ENCODE data around the gene CHST15. TPM values are rescaled to one million over a fixed set of nuclear protein-coding genes. Genes with fewer than 3 reads are reported as not detected.

CHST15 gene
- total RNA-seq, 1 experiment from 2014 or later = 26.7 TPM

GRCh38 chr10:124131172-124131571, 37.8 kb upstream of the CHST15 start:
- H3K4me3 Mint-ChIP-seq (ENCODE audit: unreplicated experiment) = no peak overlapping the region
- no peak for DNase-seq
- no peaks in the 10 kb centered on the region for H3K9me3 Mint-ChIP-seq (ENCODE audit: unreplicated experiment)
- no peak overlapping the region for H3K4me3 ChIP-seq (ENCODE audit: low read depth, low read length)
- no TSS peak for BruUV-seq (replicated peaks)
- no peaks in the 10 kb centered on the region for H3K27me3 ChIP-seq (replicated peaks; ENCODE audit: control insufficient read depth, insufficient read depth, low read length)
- no peaks in the 10 kb centered on the region for H3K4me1 ChIP-seq
- no peak for TF ChIP-seq CTCF (IDR thresholded peaks at IDR 0.05; ENCODE audit: insufficient read depth in 1 of 2, low read depth in 1 of 2, low read length in 1 of 2, severe bottlenecking in 1 of 2, unreplicated experiment in 1 of 2)
- H3K9me3 ChIP-seq = no peaks in the 10 kb centered on the region
- H3K36me3 ChIP-seq (ENCODE audit: control insufficient read depth, insufficient read depth, low read length) = no peaks in the 10 kb centered on the region
- intact Hi-C loops (cut with micrococcal nuclease; ENCODE audit: unreplicated experiment) = no loop called here
- no peaks in the 10 kb centered on the region for H3K36me3 Mint-ChIP-seq (ENCODE audit: insufficient read depth, unreplicated experiment)
- no peaks in the 10 kb centered on the region for H3K4me1 Mint-ChIP-seq (ENCODE audit: low read depth, unreplicated experiment)
- POLR2A ChIA-PET = no interaction called here
- no peaks in the 10 kb centered on the region for H3K27me3 Mint-ChIP-seq (ENCODE audit: insufficient read depth, unreplicated experiment)
- H3K27ac Mint-ChIP-seq (ENCODE audit: unreplicated experiment) = no peak overlapping the region
- CTCF ChIA-PET = interaction anchor here (1.1 kb wide), 1 partner anchor 136 kb away, joined by 3 read pairs; no protein-coding TSS in a partner anchor

GRCh38 chr10:124130198-124130900, 37.0 kb upstream of the CHST15 start:
- Mint-ChIP-seq H3K9me3 (ENCODE audit: unreplicated experiment) (no peaks in the 10 kb centered on the region), H3K27me3 (ENCODE audit: insufficient read depth, unreplicated experiment) (no peaks in the 10 kb centered on the region), H3K36me3 (ENCODE audit: insufficient read depth, unreplicated experiment) (no peaks in the 10 kb centered on the region), H3K4me3 (ENCODE audit: unreplicated experiment) (no peak overlapping the region), H3K27ac (ENCODE audit: unreplicated experiment) (no peak overlapping the region), H3K4me1 (ENCODE audit: low read depth, unreplicated experiment) (no peaks in the 10 kb centered on the region)
- BruUV-seq (replicated peaks) = no TSS peak
- no peaks in the 10 kb centered on the region for H3K4me1 ChIP-seq
- H3K9me3 ChIP-seq = no peaks in the 10 kb centered on the region
- POLR2A ChIA-PET = no interaction called here
- CTCF ChIA-PET = interaction anchor here (1.1 kb wide), 1 partner anchor 136 kb away, joined by 3 read pairs; no protein-coding TSS in a partner anchor
- H3K4me3 ChIP-seq (ENCODE audit: low read depth, low read length) = no peak overlapping the region
- intact Hi-C loops (cut with micrococcal nuclease; ENCODE audit: unreplicated experiment) = no loop called here
- TF ChIP-seq CTCF (IDR thresholded peaks at IDR 0.05; ENCODE audit: insufficient read depth in 1 of 2, low read depth in 1 of 2, low read length in 1 of 2, severe bottlenecking in 1 of 2, unreplicated experiment in 1 of 2) = no peak
- no peaks in the 10 kb centered on the region for H3K36me3 ChIP-seq (ENCODE audit: control insufficient read depth, insufficient read depth, low read length)
- no peak for DNase-seq
- no peaks in the 10 kb centered on the region for H3K27me3 ChIP-seq (replicated peaks; ENCODE audit: control insufficient read depth, insufficient read depth, low read length)

GRCh38 chr10:124129471-124129870, 36.1 kb upstream of the CHST15 start:
- ChIA-PET POLR2A (no interaction called here), CTCF (no interaction called here)
- Mint-ChIP-seq H3K4me1 (ENCODE audit: low read depth, unreplicated experiment) (no peaks in the 10 kb centered on the region), H3K4me3 (ENCODE audit: unreplicated experiment) (no peak overlapping the region), H3K27ac (ENCODE audit: unreplicated experiment) (no peak overlapping the region), H3K9me3 (ENCODE audit: unreplicated experiment) (no peaks in the 10 kb centered on the region), H3K36me3 (ENCODE audit: insufficient read depth, unreplicated experiment) (no peaks in the 10 kb centered on the region), H3K27me3 (ENCODE audit: insufficient read depth, unreplicated experiment) (no peaks in the 10 kb centered on the region)
- H3K27me3 ChIP-seq (replicated peaks; ENCODE audit: control insufficient read depth, insufficient read depth, low read length) = no peaks in the 10 kb centered on the region
- H3K4me3 ChIP-seq (ENCODE audit: low read depth, low read length) = no peak overlapping the region
- DNase-seq = no peak
- BruUV-seq (replicated peaks) = no TSS peak
- no peaks in the 10 kb centered on the region for H3K4me1 ChIP-seq
- intact Hi-C loops (cut with micrococcal nuclease; ENCODE audit: unreplicated experiment) = no loop called here
- no peak for TF ChIP-seq CTCF (IDR thresholded peaks at IDR 0.05; ENCODE audit: insufficient read depth in 1 of 2, low read depth in 1 of 2, low read length in 1 of 2, severe bottlenecking in 1 of 2, unreplicated experiment in 1 of 2)
- H3K36me3 ChIP-seq (ENCODE audit: control insufficient read depth, insufficient read depth, low read length) = no peaks in the 10 kb centered on the region
- no peaks in the 10 kb centered on the region for H3K9me3 ChIP-seq

All from Caco-2 (cell line).